Right ventricle myocardium superior (tissue), 1 donor: Measurements from ENCODE around the gene PDGFRB. TPM values are rescaled to one million over a fixed set of nuclear protein-coding genes. Genes with fewer than 3 reads are reported as not detected.

Experiments
- ATAC-seq: fragments of 200-7000 bp; cut with Tn5 transposase; one replicate; pipeline ENCODE4 v1.9.1; 2020; ENCODE audit warnings: mild to moderate bottlenecking; ENCODE audit not compliant: poor library complexity
- DNase-seq: peaks from one replicate; pipeline ENCODE4 v3.0.0-alpha.2; 2020
- intact Hi-C: fragments of 100-400 bp; cut with DNase I; formaldehyde crosslinking; loops from one replicate; pipeline ENCODE4 v1.11.2; 2022
- total RNA-seq: library from RNA; stranded (reverse); fragmentation: NEBNext Ultra II Directional; extraction: Animal tissue kit (Norgen Biotek cat#: 25700); gene quantifications from one replicate; pipeline ENCODE4 v1.2.1, GENCODE V29; 2021
- donor health status: DM: no; HTN: yes; CAD: no; lungs with severe emphysema.

Gene PDGFRB
- total RNA-seq, 1 donor from 2014 or later = 47.0 TPM

DNA sequence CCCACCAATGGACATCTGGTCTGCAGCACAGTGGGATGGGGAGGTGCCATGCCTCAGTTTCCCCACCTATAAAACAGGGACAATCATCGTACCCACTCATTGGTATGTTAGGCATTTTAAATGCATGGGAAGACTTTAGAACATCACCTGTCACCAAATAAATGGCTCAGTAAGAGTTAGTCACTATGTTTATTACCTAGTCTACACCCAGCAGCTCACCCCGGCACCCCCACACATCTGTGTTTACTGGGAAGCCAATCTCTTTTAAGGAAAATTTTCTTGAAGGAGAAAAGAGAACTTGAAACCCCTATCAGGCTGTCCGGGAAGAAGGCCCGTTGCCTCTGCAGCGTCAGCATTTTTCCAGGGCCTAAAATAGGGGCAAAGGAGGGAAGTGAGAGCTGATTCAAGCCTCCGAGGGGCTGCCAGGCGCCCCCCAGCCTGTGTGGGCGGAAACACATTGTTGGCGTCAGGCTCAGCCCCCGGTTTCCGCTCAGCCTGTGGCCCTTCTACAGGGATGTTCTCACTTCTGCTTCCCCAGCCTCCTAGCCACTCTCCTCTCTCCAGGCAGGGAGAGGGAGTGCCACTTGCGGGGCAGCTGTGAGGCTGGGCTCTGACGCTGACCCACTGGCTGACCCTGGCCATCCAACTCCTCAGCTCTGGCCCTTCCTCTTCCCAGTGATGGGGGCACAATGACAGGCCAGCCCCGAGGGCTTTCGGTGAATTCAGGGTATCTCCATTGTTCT, 73.9 kb downstream of the PDGFRB start:
- peak; percentile 69 for ATAC-seq
- intact Hi-C loops = no loop called here
- DNase-seq = peak; percentile 84

GRCh38 chr5:150080696-150081435, 74.8 kb downstream of the PDGFRB start:
- DNase-seq (no peak), ATAC-seq (no peak)
- intact Hi-C loops = no loop called here

DNA sequence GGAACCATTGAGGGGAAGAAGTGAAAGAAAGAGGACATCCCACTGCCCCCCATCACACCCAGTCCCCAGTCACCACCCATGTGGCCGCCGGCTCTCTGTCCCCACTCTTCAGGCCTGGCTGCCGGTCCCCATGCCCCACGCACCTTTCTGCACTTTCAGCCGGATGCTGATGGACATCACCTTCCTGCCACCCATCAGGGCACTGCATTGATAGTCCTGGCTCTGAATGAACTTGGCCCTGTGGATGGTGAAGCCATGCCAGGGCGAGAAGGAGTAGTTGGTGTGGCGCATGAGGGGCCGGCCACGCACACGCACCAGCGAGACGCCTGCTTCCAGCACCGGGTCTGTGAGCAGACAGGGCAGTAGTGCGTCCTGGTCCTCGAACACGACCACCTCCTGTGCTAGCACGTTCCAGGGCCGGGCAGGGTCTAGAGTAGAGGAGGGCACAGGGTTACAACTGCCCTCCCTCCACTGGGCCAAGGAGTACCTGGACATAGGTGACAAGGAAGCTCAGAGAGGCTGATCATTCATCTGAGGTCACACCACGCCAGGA, 75.7 kb downstream of the PDGFRB start:
- DNase-seq (no peak), ATAC-seq (no peak)
- intact Hi-C loops = no loop called here

- DNase-seq (no peak), ATAC-seq (no peak)
- intact Hi-C loops = no loop called here
Measured at GRCh38 chr5:150078802-150079689, 76.6 kb downstream of the PDGFRB start.

GRCh38 chr5:150077996-150078801, 77.4 kb downstream of the PDGFRB start:
- no peak for ATAC-seq
- intact Hi-C loops = no loop called here
- DNase-seq = no peak

DNA sequence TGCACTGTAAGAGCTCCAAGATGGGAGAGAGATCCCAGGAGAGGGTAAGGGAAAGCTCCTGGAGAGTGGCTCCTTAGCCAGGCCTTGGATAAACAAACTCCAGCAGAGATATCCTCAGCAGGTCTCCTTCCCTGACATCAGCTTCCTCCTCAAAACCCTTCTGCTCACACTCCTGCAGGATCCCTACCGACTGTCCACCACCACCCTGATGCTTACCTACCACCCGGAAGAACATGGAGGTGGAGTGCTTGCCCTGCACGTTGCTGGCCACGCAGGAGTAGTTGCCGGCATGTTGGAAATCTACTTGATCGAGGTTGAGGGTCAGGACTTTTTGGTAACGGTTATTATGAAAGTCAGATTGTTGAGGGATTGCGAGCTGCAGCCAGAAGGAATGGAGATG, 78.6 kb downstream of the PDGFRB start:
- ATAC-seq (no peak), DNase-seq (no peak)

DNA sequence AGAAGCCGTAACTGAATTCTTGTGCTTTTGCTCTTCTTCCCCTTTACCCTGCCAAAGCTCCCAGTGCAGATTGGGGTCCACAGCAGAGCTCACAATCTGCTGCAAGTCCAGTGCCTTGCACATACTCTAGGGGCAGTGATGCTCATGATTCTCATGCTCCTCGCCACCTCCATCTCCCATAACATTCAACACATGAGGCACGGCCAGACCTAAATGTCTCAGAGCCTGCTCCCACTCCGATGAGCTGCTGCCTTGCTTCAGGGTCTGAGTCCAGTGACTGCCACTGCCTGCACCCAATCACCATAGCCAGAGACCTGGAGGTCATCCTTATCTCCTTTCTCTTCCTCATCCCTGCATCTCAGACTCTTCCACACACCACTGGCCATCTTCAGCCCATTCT, 79.8 kb downstream of the PDGFRB start:
- ATAC-seq (no peak), DNase-seq (no peak)
- intact Hi-C loops = no loop called here

More for the DNA sequence above, 78.6 kb downstream of the PDGFRB start:
- intact Hi-C loops = no loop called here

GRCh38 chr5:150075233-150075632, 80.4 kb downstream of the PDGFRB start:
- DNase-seq (no peak), ATAC-seq (no peak)
- intact Hi-C loops = no loop called here

DNA sequence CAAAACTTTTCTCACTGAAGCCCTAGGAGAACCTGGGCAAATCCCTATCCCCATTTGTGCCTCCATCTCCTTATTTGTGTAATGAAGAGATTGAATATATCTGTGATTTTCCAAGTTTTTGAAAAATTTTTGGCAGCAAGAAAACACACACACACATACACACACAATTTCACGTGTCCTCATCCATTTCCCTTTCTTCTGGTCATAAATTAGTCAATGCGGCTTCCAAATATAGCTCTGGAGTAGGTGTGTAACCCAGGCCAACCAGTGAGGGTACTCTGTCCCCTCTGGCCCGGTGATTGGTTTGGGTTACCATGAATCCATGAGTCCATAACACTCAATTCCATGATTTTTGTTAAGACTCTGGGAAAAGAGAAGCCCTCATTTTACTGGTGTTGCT, 82.0 kb downstream of the PDGFRB start:
- ATAC-seq (no peak), DNase-seq (no peak)
- intact Hi-C loops = no loop called here

GRCh38 chr5:150073086-150073625, 82.5 kb downstream of the PDGFRB start:
- ATAC-seq = no peak

DNA sequence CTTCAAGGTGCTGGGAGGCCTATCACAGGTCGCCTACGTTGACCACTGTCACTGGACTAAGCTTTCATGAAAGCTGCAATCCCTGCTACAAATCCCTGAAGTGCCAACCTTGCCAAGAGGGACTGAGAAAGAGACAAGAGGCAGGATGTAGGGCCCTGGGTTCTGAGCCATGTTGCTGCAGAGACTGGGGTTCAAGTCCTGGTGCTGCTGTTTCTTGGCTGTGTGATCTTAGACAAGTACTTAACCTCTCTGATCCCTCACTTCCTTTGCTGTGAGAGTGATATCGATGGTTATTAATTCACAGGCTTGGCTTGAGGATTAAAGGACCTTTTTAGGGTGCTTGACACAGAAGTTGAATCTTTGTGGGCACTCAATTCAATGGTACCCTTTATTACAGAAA, 84.8 kb downstream of the PDGFRB start:
- DNase-seq (no peak), ATAC-seq (no peak)
- intact Hi-C loops = no loop called here

More at GRCh38 chr5:150073086-150073625, 82.5 kb downstream of the PDGFRB start:
- intact Hi-C loops = no loop called here
- no peak for DNase-seq

- DNase-seq = no peak
- intact Hi-C loops = no loop called here
Measured at GRCh38 chr5:150069672-150070627, 85.7 kb downstream of the PDGFRB start.

GRCh38 chr5:150068961-150069645, 86.5 kb downstream of the PDGFRB start:
- ATAC-seq (no peak), DNase-seq (no peak)
- intact Hi-C loops = no loop called here

More at GRCh38 chr5:150069672-150070627, 85.7 kb downstream of the PDGFRB start:
- no peak for ATAC-seq

GRCh38 chr5:150068472-150068871, 87.2 kb downstream of the PDGFRB start:
- ATAC-seq (no peak), DNase-seq (no peak)
- intact Hi-C loops = no loop called here

- no peak for ATAC-seq
- no peak for DNase-seq
- intact Hi-C loops = no loop called here
Measured at GRCh38 chr5:150068071-150068470, 87.6 kb downstream of the PDGFRB start.

DNA sequence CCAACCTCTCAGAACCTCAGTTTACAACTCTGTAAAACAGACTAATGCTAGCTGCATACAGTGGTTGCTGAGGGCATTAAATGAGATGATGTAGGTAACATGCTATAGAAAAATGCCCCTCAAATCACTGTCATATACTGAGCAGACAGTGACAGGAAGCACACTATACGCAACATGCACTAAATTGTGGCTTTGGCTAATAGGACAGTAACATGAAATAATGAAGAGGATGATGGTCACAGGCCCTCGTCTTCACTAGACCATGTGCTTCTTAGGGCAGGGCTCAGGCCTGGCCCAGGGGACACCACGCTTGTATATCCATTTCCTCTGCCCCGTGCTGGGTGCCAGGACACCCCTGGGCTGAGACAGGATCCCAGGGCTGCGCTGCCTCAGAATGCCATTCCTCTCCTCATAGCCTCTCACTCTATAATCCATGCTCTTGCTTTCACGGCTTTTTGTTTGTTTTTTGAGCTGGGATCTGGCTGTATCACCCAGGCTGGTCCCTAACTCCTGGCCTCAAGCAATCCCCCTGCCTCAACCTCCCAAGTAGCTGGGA, 88.2 kb downstream of the PDGFRB start:
- ATAC-seq (no peak), DNase-seq (no peak)
- intact Hi-C loops = no loop called here
